Erythroblast (primary cell): ENCODE data around the gene DBI.

Experiments used
- GATA1 ChIP-seq: IDR thresholded peaks from 2 replicates; pipeline ENCODE4 v1.6.1; 2011; ENCODE audit warnings: low read depth, mild to moderate bottlenecking, control low read depth, low read length, moderate library complexity
- POLR2A ChIP-seq: IDR thresholded peaks from 2 replicates; pipeline ENCODE4 v1.6.1; 2011; ENCODE audit warnings: mild to moderate bottlenecking, low read length

DNA sequence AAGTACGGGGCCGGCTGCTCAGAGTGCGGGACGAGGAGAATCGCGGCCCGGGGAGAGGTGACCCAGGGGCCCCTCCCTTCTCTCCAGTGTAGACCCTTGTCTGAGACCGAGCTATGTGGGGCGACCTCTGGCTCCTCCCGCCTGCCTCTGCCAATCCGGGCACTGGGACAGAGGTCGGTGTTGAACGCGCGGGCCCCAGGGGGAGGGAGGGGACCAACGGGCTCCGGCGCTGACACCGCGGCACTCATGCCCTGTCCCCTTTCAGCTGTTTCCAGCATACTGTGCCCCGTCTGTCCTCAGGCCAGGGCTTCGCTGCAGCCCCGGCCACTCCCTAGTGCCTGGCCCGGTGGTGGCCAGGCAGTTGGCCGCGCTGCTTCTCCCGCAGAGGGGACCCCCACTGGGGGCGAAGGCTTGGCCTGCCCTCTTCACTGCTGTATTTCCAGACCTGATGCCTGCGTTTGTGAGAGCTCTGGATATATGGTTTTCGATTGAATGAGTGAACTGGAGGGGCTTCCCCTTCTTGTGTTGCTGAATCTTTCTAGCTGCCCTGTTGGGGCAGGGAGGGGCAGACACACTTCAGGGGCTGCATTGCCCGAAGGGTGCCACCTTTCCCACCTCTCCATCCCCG, 809 bp downstream of the DBI start:
- TF ChIP-seq POLR2A = no peak
- TF ChIP-seq GATA1 = no peak
